ENCODE results near the gene CALHM2.
A peak's percentile ranks its signal among the peaks of the same experiment; 100 is the strongest.
"Not testable (repeated sequence)": the region's sequence is repeated elsewhere in the genome, so short reads cannot be mapped to it uniquely, and the experiment has no call there.

Gene CALHM2, protein sequence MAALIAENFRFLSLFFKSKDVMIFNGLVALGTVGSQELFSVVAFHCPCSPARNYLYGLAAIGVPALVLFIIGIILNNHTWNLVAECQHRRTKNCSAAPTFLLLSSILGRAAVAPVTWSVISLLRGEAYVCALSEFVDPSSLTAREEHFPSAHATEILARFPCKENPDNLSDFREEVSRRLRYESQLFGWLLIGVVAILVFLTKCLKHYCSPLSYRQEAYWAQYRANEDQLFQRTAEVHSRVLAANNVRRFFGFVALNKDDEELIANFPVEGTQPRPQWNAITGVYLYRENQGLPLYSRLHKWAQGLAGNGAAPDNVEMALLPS

DNA sequence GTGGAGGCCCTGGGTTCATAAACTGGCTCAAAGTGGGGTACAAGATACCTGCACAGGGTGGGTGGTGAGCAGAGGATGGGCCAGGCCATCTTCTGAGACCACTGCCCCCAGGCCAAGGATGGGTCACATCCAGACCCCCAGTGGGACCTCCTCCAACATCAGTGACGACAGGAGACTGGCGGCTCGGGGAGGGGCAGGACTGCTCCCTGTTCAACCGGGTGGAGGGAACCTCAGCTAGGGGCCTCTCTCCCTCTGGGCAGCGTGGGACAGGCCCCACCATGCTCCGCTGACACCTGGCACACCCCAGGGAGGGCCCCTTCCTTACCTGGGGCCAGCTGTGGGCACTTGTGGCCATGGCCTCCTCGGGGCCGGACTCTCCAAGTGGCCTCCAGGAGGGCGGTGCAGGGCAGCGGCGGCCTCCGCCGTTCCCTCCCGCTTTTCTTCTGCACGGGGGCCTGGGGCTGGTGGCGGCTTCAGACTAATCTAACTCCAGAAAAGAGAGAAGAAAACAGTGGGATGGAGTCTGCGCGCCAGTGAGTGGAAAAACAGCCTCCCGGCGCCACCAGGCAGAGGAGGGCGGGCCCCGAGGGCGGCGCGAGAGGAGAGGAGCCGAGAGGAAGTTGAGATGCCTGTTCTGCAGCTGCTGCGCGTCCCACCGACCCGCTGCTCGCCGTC is at the start of gene CALHM2:
Gene CALHM2, minus strand, starts transcription at position 540 of the 675 bp plus-strand sequence. CDS start 2,429 bp downstream, outside the sequence.
- peak; percentile 40 to 78 for DNase-seq

DNA sequence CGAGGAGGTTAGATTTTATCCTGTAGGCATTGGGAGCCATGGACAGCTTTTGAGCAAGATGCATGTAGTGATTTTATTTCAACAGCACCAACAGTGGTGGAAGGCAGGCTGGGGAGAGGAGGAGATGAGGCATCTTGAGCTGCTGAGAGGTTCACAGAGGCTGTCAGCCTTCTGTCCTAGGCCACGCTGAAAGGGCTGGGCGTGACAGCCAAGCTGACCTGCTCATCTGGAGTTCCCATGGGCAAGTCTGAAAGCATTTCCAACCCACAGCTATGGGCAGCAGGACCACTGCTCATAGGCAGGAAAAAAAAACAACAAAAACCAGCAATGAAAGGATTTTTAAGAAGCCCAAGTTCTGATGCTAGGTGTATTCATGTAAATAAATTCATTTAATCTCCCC is 49.0 kb upstream of the CALHM2 start:
- no peak for DNase-seq

DNA sequence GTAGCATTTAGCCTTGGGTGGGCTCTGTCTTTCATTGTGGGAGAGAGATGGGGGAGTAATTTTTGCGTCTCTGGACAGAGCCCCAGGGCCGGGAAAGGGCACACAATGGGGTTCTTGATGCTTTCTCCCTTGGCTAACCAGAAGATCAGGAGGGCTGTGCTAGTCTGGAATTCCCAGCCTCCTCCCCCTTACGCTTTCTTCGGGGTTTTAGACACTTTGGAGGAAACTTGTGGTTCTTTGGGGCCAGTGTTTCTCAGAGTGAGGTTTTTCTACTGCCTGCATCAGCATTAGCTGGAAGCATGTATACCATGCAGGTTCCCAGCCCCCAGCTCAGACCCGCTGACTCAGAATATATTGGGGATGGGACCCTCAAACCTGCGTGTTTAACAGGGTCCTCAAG is 48.3 kb upstream of the CALHM2 start:
- no peak for DNase-seq

DNA sequence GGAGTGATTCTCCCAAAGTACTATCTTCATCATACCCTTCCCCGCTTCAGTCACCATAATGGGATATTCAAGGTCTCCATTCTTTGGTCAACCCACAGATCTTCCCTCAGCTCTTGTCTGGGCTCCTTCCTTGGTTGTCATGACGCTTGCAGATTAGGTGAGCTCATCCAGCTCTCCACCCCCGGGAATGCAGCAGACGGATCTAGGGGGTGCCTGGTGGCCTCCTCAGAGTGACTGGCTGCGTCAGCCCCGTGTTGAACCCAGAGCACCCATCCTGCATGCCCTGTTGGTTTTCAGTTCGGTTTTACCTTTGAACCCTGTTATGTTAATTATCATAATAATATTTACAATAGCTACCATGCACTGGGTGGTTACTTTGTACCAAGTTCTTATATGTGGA is 47.7 kb upstream of the CALHM2 start:
- DNase-seq, result no peak

DNA sequence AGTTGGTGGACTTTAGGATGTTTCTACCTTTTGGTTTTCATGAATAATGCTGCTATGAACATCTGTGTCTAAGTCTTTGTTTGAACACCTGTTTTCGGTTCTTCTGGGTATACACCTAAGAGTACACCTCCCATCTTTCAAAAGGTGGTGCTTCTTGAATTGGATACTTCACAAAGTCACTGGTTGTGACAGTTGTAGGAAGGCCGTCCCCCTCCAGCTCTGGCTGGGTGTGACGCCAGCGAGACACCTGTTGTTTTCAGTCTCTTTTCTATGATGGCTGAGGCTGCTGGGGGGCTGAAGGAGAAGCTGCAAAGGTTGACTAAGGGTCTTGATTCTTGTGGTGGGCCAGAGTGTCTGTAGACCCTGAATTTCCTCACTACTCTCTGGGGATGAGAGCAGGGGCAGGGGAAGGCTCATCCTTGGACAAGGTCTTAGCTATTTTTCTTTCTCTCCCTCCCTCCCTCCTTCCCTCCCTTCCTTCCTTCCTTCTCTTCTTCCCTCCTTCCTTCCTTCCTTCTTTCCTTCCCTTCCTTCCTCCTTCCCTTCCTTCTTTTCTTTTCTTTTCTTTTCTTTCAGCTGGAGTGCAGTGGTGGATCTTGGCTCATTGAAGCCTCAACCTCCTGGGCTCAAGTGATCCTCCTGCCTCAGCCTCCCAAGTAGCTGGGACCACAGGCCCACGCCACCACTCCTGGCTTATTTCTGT is 46.9 kb upstream of the CALHM2 start:
- DNase-seq, result no peak

DNA sequence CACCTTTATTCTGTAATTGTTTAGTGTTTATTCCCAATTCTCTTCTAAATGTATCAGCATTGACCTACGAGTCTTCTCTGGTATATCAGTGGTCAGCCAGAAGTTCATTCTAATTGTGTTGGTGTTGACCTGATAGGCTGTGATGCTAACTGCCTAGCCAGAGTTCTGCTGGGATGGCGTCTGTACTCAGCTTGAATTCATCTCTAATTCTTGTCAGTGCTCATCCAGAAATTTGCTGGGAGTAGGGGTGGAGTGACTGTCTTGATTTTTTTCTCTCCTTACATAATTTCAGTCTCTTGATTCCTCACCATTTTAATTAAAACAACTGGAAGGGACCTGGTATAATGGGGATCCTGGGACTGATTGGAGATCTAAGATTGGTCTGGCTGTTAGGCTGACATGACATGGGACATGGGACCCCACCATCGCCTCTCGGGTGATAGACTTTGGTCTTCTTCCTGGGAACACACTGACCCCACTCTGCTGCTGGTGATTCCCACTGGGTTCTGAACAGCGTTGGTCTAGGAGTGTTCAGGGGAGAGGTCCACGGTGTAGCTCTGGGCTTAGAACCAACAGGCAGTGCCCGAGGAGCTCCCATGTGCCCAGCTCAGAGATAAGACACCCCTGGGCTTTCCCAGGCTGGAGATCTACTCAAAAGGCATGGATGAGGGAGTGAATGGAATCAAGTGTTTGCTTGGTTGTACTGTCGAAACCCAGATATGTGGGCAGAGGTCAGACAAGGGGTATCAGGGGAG is 45.2 kb upstream of the CALHM2 start:
- DNase-seq, result no peak

DNA sequence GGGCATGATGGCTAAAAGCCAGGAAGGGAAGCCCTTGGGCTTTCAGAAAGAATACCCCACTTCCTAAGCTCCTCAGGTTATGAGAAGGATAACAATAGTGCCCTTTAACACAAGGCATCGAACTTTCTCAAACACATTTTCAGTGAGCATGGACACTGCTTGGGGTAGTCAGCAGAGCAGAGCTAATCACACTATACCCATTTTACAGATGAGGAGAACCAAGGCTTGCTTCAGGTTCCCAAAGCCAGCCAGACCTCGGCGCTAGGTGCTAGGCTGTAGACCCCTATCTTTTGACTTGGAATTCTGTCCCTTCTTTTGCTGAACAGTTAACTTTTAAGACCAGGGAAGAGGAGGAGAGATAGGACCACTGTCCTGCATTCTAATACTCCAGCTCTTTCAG is 43.2 kb upstream of the CALHM2 start:
- DNase-seq, result no peak

DNA sequence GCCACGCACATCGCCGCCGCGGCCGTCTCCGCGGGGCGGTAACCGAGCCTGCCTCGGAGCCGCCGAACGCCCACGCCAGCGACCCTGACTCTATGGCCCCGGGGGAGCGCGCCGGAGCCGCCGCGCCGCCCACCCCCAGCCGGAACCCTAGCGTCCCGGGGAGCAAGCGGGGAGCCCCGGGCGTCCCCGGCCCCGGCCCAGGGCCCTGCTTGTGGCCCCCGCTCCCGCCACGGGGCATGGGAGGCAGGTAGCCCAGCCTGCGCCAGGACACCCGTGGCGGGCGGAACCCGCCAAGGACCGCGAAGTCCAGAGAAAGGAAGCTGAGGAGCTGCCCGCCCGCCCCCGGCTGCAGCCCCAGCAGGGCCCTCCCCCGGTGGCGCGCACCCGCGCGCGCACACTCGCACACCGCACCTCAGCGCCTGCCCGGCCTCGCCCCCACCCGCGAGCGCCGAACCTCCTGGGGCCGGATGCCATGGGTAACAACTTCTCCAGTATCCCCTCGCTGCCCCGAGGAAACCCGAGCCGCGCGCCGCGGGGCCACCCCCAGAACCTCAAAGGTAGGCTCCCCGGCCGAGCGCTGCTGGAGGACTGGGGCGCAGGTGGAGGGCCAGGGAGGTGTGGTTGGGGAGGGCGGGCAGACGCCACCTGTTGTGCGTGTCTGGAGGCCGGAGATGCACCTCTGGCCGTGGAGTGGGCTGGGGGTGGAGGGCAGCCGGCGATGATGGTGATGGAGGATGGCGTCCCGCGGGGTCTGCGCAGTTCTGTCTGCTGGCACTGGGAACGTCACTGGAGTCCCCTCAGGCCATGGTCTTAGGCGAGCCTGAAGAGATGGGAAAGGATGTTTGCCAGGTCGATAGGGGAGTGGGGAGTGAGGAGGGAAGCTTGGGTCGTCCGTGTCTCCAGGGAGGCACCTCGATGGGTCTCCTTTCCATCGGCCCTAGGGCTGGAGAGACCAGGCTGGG is 42.0 kb upstream of the CALHM2 start:
- DNase-seq, result peak in 1 of 2 experiments; percentile 35

DNA sequence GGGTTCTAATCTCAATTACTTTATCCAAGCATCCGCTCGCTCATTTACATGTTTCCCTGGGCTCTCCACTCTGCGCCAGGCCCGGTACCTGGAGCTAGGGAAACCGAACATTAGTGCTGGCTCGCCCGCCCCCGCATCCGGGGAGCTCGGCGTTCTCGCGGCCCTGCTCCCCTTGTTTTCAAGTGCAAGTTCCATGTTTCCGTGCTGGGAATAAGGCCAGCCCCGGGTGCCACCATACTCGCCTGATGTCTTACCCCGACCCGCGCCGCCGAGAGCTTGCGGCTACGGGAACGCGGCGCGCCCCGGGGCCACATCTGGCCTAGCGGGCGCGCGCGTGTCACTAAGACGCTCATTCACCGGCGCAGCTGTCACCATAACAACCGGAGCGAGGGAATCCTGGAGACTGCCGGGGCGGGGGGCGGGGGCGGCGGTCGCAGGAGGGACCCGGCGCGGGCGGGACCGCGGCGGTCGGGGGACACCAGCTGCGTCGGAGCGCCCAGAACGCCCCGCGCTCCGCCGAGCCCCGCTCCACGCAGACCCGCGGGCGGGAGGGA is 41.3 kb upstream of the CALHM2 start, which contains the start of gene NEURL1:
Gene NEURL1, plus strand, starts transcription at position 344 of the 554 bp plus-strand sequence. CDS start 683 bp downstream, outside the sequence.
- DNase-seq, result peak in 1 of 2 experiments; percentile 60

DNA sequence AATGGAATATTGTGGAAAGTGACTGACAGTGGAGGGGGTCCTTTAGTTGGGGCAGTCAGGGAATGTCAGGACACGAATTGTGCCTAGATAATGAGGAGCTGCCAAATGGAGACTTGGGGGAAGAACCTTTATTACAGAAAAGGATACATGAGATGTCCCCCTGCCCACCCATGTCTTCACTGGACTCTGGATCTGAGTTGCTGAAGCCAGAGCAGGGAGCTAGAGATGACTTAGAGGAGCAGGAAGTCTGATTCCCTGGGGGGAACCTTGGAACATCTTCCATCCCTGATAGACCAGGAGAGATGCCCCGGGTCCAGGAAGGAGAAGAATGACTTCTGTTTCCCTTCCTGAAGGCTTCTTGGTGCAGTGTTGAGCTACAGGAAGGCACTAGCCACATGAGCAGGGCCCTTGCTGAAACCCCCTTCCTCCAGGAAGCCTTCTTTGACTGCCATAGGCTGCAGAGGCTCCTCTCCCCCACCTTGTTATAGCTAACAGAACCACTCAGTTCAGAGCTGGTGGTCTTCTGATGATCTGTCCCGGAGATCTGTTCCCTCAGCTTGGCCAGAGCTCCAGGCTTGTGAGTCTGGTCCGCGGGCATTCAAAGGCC is 40.6 kb upstream of the CALHM2 start:
- no peak for DNase-seq

DNA sequence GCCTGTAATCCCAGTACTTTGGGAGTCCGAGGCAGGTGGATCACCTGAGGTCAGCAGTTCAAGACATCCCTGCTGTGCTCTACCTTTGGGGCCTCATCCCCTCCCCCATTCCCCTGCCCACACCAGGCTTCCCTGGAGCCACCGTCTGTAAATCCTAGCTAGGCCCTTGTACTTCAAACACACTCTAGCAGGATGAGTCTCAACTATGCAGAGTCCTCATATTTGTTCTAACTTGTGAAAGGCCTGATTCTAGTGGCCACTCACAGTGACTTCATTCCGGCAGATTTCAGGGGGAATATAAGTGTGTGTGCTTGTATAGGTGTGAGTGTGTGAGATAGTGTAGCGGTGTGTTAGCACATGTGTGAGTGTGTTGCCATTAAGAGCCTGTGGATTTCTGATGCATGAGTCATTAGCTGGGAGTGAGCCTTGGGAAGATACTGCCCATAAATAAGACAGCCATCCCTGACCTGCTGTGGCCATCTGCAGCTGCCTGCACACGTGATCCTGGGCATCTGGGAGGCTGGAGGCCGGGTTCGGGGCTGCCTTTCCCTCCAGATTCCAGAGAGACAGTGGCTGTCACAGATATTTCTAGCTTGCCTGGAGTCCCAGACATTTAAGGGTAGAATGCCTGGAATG is 39.7 kb upstream of the CALHM2 start:
- no peak for DNase-seq

DNA sequence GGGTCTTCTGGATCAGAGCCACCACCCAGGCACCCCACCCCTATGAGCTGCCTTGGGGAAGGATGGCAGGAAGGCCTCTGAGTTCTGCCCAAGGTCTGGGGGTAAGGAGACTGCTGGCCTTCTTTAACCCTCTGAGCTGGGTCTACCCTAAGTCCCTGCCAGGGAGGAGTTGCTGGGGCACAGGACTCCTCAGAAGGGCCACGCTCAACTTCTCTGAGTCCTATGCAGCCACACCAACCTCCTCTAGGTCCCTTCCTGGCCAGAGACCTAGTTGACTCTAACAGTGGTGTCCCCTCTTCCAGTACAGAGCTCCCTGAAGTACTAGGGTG is 38.8 kb upstream of the CALHM2 start:
- no peak for DNase-seq

DNA sequence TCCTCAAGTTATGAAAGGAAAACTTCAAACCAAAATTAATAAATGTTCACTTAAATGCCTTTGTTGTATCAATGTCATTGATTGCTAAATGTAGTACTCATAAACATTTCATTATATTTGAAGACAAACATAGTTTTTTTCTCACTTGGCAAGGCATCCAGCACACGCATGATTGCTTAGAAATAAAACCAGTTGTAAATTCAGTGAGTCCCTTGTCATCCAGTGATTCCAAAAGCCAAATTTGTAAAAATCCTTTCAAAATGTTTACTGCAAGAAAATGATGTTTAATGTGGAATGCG is 35.2 kb upstream of the CALHM2 start:
- DNase-seq, result no peak

DNA sequence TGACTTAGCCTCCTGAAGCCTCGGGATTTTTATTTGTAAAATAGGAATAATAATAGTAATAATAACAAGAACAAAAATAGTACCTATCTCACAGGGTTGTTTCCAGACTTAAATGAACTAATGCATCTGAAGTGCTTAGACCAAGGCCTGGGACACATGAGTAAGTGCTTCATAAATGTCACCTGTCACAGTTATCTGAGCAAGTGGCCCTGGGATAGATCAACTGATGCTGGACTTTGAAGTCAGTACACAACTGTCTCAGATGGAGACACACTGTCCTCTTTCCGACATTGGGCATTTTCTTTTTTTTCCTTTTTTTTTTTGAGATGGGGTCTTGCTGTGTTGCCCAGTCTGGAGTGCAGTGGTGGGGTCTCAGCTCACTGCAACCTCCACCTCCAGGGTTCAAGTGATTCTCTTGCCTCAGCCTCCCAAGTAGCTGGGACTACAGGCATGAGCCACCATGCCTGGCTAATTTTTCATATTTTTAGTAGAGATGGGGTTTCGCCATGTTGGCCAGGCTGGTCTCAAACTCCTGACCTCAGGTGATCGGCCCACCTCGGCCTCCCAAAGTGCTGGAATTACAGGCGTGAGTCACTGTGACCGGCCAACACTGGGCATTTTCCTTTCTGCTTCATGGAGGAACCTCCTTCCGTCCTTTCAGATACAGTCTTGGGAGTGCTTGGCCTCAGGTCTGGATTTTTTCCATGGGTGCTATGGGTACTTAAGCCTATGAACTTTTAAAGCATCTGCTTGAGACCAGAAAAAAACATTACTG is 34.7 kb upstream of the CALHM2 start:
- not testable (repeated sequence) for DNase-seq

DNA sequence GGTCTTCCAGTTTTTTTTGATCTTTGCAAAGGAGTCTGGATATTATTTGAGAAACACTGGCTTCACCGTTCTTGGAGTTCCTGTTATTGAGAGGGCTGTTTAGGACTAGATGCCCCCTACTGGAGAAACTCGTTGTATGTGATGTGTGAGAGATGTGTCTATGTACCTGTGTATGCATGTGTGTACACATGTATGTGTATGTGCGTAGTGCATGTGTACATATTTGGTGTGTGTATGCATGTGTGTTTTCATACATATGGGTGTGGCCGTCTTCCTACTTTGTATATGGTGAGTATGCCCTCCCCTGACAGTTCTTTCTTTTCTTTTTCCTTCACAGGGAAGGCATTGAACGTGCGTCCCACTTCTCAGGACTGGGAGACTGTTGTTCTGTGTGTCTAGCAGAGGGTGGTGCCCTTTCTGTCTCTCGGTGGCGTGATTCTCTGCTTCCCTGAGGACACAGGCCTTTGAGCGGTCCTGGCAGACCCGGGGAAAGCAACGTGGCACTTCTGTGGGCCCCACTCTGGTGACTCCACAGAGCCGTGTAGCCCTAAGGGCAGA is 29.9 kb upstream of the CALHM2 start:
- DNase-seq, result peak; percentile 56 to 76

DNA sequence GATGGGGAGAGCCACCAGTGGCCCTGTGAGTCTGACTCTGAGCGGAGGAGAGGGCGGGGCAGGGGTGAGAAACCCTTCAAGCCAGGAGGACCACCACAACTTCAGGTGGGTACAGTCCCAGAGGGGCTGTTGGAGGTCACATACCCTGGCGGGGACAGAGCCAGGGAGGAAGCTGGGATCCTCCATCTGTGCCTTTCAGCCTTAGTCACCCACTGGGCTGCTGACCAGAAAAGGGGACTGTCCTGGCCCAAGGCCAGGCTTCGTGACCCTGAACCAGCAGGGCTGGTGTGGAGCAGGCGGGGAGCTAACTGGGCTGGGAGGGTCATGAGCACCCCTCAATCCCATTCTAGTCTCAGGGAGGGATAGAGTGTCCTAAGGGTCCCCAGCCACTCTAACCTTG is 28.4 kb upstream of the CALHM2 start:
- no peak for DNase-seq

DNA sequence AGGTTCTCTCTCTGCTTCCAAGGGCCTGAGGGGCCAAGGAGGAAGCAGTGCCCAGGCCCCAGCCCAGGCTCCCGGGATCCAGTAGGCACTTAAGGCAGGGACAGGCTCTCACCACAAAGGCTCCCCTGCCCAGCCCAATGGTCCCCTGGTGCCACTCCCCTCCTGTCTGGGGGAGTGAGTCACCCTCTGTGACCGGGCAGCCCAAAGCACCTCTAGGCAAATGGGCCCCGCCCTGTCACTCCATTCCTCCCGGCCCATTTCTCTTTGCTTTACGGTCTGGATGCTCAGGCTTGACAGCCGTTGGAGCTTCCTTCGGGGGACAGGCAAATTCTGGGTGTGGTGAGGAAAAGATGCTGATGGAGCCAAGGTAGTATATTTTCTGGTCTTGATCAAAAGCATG is 27.0 kb upstream of the CALHM2 start, which contains the start of gene CALHM3:
Gene CALHM3, minus strand, starts transcription at position 106 of the 400 bp plus-strand sequence. CDS start 208 bp downstream, outside the sequence.
- DNase-seq, result peak in 1 of 2 experiments; percentile 58

DNA sequence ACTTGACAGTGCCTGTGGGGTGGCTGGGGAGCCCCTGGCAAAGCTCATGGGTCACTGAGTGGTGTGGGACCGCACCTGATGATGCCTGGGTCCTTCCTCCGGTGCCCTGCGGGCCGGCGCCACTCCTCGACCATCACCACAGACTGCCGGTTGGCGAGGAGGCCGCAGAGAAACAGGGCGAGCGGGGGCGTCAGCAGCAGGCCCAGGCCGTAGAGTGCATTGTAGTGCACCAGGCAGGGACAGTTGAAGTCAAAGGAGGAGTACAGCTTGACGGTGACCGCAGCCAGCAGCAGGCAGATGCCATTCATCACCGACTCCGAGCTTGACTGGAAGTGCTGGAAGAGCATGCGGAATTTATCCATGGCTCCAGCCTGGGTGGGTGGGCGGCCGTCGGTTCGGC is 26.5 kb upstream of the CALHM2 start:
- no peak for DNase-seq

DNA sequence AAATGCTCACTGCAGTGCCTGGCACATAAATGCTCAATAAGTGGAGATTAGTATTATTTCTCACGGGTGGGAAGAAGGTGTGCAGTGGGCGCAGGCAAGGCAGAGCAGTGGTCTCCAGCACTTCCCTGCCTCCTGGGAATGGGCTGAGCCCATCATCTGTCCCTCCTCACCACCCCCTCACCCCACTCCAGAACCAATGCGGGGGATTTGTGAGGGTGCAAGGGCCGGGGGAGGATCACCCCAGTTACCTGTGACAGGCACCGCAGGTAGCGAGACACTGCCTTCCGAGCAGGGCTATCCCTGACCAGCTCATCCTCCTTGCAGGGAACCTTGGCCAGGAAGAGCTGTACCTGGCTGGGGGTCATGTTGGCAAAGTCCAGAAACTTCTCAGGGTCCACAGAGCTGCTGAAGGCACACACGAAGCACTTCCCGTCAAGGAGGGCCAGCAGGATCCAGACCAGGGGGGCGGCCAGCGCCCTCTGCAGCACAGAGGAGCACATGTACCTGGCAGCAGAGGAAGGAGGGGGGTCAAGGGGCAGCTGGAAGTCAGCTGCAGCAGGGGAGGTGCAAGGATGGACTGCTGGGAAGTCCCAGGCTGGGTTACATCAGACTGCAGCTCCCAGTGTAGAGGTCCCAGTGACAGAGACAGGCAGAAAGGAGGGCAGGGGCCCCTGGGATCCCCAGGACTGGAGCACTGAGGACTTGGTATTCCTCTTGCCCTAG is 24.0 kb upstream of the CALHM2 start:
- DNase-seq, result peak in 1 of 2 experiments; percentile 13
